Endothelial cell (in vitro differentiated cells): ENCODE measurements around the gene PPAT. TPM values are rescaled to one million over a fixed set of nuclear protein-coding genes. Genes with fewer than 3 reads are reported as not detected.
"Not testable (repeated sequence)": the region's sequence is repeated elsewhere in the genome, so short reads cannot be mapped to it uniquely, and the experiment has no call there.

Source experiments
- DNase-seq: peaks from one replicate; pipeline ENCODE4 v3.0.0; 2021; ENCODE audit warnings: low spot score
- H3K27ac Mint-ChIP-seq: one replicate; pipeline ENCODE4 v1.8.0; 2021; ENCODE audit warnings: mixed read lengths, inconsistent platforms; ENCODE audit not compliant: unreplicated experiment
- H3K27me3 Mint-ChIP-seq: one replicate; pipeline ENCODE4 v1.8.0; 2021; ENCODE audit warnings: mild to moderate bottlenecking, moderate library complexity, mixed read lengths, inconsistent platforms; ENCODE audit not compliant: unreplicated experiment
- H3K36me3 Mint-ChIP-seq: one replicate; pipeline ENCODE4 v1.8.0; 2021; ENCODE audit warnings: mild to moderate bottlenecking, low read depth, mixed read lengths, inconsistent platforms; ENCODE audit not compliant: unreplicated experiment
- H3K4me1 Mint-ChIP-seq: one replicate; pipeline ENCODE4 v1.8.0; 2021; ENCODE audit warnings: mild to moderate bottlenecking, mixed read lengths, inconsistent platforms; ENCODE audit not compliant: unreplicated experiment
- H3K4me3 Mint-ChIP-seq: one replicate; pipeline ENCODE4 v1.8.0; 2021; ENCODE audit warnings: mild to moderate bottlenecking, mixed read lengths, inconsistent platforms; ENCODE audit not compliant: unreplicated experiment
- H3K9me3 Mint-ChIP-seq: one replicate; pipeline ENCODE4 v1.8.0; 2021; ENCODE audit warnings: mixed read lengths, inconsistent platforms; ENCODE audit not compliant: unreplicated experiment
- total RNA-seq: library from RNA; stranded (reverse); fragmentation: NEBNext Ultra II Directional; extraction: Animal tissue kit (Norgen Biotek cat#: 25700); gene quantifications from one replicate; pipeline ENCODE4 v1.2.1, GENCODE V29; 2021; ENCODE audit not compliant: unreplicated experiment
- TF ChIP-seq, protein P1 (sequence below): fragments of 200-600 bp; sonication (generic); IDR thresholded peaks from one replicate; pipeline ENCODE4 v1.5.0; 2021; ENCODE audit warnings: antibody characterized with exemption; ENCODE audit not compliant: unreplicated experiment

The PPAT gene
- total RNA-seq, 1 donor from 2014 or later: 13.3 TPM

DNA sequence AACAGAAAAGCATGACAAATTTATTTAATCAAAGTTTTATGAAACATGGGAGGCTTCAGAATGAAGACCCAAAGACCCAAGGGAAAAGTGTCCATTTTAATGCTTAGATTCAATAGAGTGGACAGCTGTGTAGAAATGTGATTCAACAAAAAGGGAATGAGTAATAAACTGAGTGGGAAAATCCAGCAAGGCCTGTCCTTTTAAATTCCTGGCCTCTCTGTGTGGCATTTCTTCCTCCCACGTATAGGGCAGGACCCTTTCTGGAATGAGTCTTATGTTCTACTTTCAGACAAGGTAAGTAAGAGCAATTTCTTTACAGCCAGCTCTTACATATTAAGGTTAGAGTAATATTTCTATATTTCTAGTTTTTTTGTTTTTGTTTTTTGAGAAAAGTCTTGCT, 62.6 kb downstream of the PPAT start:
- H3K27ac Mint-ChIP-seq: no peak overlapping the region
- peaks cover 5% of the 10 kb centered on the region for H3K36me3 Mint-ChIP-seq
- no peak overlapping the region for H3K4me3 Mint-ChIP-seq
- no peak for DNase-seq
- TF ChIP-seq, protein P1, sequence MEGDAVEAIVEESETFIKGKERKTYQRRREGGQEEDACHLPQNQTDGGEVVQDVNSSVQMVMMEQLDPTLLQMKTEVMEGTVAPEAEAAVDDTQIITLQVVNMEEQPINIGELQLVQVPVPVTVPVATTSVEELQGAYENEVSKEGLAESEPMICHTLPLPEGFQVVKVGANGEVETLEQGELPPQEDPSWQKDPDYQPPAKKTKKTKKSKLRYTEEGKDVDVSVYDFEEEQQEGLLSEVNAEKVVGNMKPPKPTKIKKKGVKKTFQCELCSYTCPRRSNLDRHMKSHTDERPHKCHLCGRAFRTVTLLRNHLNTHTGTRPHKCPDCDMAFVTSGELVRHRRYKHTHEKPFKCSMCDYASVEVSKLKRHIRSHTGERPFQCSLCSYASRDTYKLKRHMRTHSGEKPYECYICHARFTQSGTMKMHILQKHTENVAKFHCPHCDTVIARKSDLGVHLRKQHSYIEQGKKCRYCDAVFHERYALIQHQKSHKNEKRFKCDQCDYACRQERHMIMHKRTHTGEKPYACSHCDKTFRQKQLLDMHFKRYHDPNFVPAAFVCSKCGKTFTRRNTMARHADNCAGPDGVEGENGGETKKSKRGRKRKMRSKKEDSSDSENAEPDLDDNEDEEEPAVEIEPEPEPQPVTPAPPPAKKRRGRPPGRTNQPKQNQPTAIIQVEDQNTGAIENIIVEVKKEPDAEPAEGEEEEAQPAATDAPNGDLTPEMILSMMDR: no peak
- no peaks in the 10 kb centered on the region for H3K27me3 Mint-ChIP-seq
- H3K9me3 Mint-ChIP-seq: no peaks in the 10 kb centered on the region
- H3K4me1 Mint-ChIP-seq: peaks cover 9% of the 10 kb centered on the region

DNA sequence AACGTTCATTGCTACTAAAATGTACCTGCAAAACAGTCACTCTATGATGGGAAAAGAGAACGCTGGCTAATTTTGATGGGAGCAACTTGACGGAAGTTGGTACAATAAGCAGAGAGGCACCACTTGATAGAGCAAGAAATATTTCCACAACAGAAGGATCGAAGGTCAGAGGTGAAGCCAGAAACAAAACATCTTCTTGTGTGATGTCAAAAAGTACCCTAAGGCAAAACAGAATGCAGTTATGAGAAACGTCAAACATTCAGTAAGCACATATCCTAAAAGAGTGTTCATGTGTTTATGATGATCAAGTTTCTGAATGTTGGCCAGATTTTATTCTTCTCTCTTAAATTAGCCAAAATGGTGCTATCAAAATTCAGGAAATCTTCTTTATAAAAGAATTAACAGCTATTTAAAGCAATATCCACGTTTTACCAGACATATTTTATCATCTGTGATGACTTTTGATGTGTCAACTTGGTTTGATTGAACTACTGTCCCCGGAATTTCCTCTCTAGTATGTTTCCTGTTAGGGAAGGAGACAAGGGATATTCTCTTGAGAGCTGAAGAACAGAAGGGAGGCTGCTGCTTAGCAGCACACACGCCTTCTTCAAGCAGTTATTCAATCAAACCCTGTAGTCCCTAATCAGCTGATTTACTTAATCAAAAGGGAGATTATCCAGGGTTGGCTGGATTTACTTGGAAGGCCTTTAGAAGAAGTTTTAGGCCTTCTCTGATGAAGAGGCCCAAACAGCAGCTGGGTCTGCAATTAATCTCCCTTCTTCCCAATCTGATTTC, 63.8 kb downstream of the PPAT start:
- H3K27ac Mint-ChIP-seq: peak overlapping the region; percentile 85
- H3K27me3 Mint-ChIP-seq: no peaks in the 10 kb centered on the region
- H3K9me3 Mint-ChIP-seq: no peaks in the 10 kb centered on the region
- H3K36me3 Mint-ChIP-seq: peaks cover 5% of the 10 kb centered on the region
- H3K4me1 Mint-ChIP-seq: peaks cover 9% of the 10 kb centered on the region
- TF ChIP-seq, protein P1: no peak
- no peak overlapping the region for H3K4me3 Mint-ChIP-seq
- no peak for DNase-seq

DNA sequence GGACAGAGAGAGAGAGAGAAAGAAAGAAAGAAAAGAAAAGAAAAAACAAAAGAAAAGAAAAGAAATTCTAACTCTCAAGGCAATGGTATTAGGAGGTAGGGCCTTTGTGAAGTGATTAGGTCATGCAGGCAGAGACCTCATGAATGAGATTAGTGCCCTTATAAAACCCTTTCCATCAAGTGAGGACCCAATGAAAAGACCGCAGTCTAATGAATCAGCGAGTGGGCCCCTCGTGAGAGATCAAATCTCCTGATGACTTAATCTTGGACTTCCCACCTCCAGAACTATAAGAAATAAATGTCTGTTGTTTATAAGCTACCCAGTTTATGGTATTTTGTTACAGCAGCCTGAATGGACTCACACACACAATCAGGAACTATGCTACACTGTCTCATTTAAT, 65.0 kb downstream of the PPAT start:
- H3K9me3 Mint-ChIP-seq: no peaks in the 10 kb centered on the region
- no peak for DNase-seq
- no peak overlapping the region for H3K27ac Mint-ChIP-seq
- peaks cover 5% of the 10 kb centered on the region for H3K36me3 Mint-ChIP-seq
- TF ChIP-seq, protein P1: no peak
- H3K4me1 Mint-ChIP-seq: peaks cover 9% of the 10 kb centered on the region
- H3K27me3 Mint-ChIP-seq: no peaks in the 10 kb centered on the region
- H3K4me3 Mint-ChIP-seq: no peak overlapping the region

DNA sequence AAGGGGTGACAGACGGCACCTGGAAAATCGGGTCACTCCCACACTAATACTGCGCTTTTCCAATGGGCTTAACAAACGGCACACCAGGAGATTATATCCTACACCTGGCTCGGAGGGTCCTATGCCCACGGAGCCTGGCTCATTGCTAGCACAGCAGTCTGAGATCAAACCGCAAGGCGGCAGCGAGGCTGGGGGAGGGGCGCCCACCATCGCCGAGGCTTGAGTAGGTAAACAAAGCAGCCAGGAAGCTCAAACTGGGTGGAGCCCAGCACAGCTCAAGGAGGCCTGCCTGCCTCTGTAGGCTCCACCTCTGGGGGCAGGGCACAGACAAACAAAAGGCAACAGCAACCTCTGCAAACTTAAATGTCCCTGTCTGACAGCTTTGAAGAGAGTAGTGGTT, 72.4 kb downstream of the PPAT start:
- not testable (repeated sequence) for H3K9me3 Mint-ChIP-seq, H3K4me3 Mint-ChIP-seq, H3K27me3 Mint-ChIP-seq, DNase-seq, H3K4me1 Mint-ChIP-seq, H3K27ac Mint-ChIP-seq
- H3K36me3 Mint-ChIP-seq: peaks cover 26% of the 10 kb centered on the region

DNA sequence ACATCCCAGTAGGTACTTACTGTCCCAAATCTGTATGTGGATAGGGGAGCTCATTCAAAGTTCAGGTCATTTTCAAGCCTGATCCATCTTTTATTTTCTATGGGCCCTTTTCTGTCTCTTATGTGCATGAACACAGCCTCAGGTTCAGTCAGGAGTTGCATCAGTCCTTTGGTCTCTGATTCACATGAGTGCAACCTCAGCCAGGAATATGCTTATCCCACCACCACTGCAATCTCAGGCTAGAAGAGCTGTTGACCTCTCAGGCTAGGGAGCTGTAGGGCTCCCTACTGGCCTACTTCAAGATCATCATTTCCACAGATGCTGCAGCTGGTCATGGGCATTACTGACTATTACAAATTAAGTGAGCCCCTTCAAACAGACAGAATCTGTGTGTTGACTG, 75.3 kb downstream of the PPAT start:
- TF ChIP-seq, protein P1: no peak
- Mint-ChIP-seq H3K27me3 (peaks cover 2% of the 10 kb centered on the region), H3K4me3 (no peak overlapping the region), H3K27ac (no peak overlapping the region), H3K9me3 (peaks cover 4% of the 10 kb centered on the region), H3K4me1 (no peaks in the 10 kb centered on the region), H3K36me3 (peaks cover 26% of the 10 kb centered on the region)
- no peak for DNase-seq
